HTR-8/SVneo (cell line): Measurements from ENCODE around the gene PCDHAC1.
A peak's percentile ranks its signal among the peaks of the same experiment; 100 is the strongest.

ENCODE experiments used
- DNase-seq: peaks from one replicate; pipeline ENCODE4 v3.0.0; 2011; ENCODE audit warnings: low spot score, mixed read lengths; ENCODE audit not compliant: insufficient read length
- FAIRE-seq: peaks from 2 replicates; lab custom pipeline; 2011; peaks lifted over from hg19 to GRCh38; lab: Jason Lieb, UNC

The PCDHAC1 gene

DNA sequence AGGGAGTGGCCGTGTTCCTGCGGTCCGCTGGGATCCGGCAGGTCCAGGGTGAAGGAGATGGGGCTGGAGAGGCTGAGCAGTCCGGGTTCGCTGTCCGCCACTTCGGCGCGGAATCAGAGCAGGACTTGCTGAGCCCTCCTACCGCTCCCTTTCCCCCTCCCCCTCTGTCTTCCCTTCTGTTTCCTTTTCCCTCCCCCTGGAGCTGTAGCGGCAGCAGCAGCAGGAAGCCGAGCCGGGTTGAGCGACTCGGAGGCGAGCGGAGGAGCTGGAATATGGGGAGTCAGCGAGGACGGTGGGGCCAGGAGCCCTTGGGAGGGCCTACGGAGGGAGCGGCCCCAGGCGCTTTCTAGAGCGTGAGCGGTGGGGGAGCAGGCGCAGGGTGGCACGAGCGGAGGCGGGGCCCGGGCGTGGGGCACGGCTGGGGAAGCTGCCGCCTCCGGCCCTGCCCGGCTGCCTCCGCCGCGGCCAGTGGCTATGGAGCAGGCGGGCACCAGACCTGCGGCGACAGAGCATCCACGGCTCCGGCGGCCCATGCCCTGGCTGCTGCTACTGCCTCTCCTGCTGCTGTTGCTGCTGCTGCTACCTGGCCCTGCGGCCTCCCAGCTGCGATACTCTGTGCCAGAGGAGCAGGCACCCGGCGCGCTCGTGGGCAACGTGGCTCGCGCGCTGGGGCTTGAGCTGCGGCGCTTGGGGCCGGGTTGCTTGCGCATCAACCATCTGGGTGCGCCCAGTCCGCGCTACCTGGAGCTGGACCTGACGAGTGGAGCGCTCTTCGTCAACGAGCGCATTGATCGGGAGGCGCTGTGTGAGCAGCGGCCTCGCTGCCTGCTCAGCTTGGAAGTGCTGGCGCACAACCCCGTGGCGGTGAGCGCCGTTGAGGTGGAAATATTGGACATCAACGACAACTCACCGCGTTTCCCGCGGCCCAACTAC is 40.5 kb downstream of the PCDHAC1 start, which contains the start of gene PCDHAC2:
Gene PCDHAC2, plus strand, starts transcription at position 184 of the 933 bp plus-strand sequence. Its CDS starts 291 bp downstream, at position 475.
- DNase-seq, result peak; percentile 47
- peak; percentile 40 for FAIRE-seq

DNA sequence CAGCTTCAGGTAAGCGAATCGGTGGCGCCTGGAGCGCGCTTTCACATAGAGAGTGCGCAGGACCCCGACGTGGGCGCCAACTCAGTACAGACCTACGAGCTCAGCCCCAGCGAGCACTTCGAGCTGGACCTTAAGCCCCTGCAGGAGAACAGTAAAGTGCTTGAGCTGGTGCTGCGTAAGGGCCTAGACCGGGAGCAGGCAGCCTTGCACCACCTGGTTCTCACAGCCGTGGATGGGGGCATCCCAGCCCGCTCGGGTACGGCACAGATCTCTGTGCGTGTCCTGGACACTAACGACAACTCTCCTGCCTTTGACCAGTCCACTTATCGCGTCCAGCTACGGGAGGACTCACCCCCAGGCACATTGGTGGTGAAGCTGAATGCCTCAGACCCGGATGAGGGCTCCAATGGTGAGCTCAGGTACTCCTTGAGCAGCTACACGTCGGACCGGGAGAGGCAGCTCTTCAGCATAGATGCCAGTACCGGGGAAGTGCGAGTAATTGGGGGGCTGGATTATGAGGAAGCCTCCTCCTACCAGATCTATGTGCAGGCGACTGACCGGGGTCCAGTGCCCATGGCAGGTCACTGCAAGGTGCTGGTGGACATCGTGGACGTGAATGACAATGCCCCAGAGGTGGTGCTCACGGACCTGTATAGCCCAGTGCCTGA is 41.3 kb downstream of the PCDHAC1 start:
- FAIRE-seq, result no peak

DNA sequence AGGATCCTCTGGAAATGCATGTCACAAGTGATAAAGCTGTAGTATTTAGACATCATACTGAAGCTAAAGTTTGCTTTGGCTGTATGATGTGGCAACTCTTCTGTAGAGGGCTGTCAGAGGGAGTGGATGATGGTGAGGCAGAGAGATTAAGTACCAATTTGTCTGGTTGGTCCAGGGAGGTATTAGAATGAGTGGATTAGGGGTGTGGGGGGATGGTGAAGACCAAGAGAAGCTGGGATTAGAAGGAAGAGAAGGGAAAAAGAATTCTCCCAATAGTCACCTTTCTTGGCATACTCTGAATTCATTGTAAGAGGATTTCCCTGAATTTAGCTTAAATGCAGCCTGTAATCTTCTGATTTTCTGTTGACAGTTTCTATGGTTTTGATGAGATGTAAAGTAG is 43.8 kb downstream of the PCDHAC1 start:
- no peak for DNase-seq
- no peak for FAIRE-seq

More for the DNA sequence above, 41.3 kb downstream of the PCDHAC1 start:
- no peak for DNase-seq

DNA sequence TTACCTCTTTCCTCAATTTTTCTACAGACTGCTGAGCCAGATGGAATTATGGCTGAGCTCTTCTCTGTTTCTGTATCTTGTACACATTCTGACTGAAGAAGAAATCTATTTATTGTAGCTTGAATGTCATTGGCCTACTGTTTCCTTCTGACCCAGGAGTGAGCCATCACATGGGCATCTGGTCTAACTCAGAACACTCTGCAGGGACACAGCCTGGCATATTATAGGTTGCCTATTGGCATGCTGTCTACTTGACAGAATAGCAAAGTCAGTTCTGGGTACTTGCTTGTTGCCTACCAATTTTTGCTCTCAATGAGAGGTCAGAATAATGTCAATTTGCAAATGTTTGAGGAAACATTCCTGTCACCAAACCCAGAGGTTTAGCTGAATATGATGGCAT is 47.5 kb downstream of the PCDHAC1 start:
- no peak for DNase-seq
- no peak for FAIRE-seq

DNA sequence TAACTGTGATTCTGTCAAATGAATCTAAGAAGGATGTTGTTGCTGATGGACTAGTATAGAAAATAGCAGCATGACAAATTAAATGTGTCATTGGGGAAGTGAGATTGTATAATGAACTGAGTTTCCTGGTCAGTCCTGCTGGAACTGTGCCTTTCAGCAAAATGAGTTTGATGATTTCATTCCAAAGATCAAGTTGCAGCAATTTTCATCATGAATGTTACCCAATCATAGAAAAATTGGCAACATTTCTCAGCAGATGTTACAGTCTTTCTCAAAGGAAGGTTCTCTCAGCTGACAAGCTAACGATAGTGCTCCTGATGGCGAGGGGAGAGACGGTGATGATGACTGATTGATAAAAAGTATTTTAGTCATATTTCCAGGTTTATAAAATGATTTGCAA is 50.9 kb downstream of the PCDHAC1 start:
- FAIRE-seq (no peak), DNase-seq (no peak)

DNA sequence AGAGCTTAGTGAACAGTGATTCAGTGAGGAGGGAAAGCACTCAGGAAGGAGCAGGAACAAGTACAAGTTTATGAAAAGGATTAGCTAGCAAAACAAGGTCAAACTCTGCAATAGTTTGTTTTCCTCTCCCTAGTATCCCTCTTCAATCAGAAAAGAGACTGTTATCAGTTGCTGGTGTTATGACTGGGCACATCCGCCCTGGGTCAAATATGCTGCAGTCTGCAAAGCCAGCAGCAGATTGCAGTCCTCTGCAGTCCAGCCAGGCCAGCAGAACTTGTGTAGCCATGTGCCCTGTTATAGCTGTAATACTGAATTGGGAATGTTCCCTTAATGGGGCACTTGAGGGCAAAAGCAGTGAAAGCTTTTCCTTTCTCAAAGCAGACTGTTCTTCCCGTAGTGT is 52.2 kb downstream of the PCDHAC1 start:
- no peak for DNase-seq
- no peak for FAIRE-seq

DNA sequence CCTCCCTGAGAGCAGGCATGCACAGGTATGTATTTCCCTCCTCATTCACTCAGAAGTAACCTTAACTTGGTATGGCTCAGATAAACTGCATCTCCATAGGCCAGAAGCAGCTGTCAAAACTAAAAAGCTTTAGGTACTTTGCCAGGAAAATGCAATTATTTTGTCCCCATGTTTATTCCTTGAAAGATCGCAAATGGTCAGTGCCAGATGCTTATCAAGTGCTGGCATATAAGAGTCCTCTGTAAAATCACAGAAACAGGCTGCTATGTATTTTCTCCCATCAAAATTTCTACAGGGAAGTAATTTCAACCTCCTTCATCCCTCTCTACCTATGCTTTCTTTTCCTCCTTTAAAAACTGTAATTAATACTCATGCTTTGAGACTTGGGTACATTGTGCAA is 52.9 kb downstream of the PCDHAC1 start:
- DNase-seq, result no peak
- FAIRE-seq, result no peak
